Measurements from ENCODE around the gene KCNH3. TPM values are rescaled to one million over a fixed set of nuclear protein-coding genes. Genes with fewer than 3 reads are reported as not detected.
"Not testable (repeated sequence)": the region's sequence is repeated elsewhere in the genome, so short reads cannot be mapped to it uniquely, and the experiment has no call there.

KCNH3 gene
- total RNA-seq, 1 experiment from 2014 or later, result 0.26 TPM

- H3K79me2 ChIP-seq (ENCODE audit: insufficient read depth, low read length), result no peaks in the 10 kb centered on the region
- no peaks in the 10 kb centered on the region for H4K20me1 ChIP-seq (ENCODE audit: control insufficient read depth, insufficient read depth, insufficient read length)
- peaks cover 23% of the 10 kb centered on the region for H3K27me3 ChIP-seq (ENCODE audit: insufficient read depth, low read length)
- no peak overlapping the region for H3K27ac Mint-ChIP-seq
- no peak overlapping the region for H3K4me2 ChIP-seq (ENCODE audit: insufficient read depth, insufficient read length, low read length)
- DNase-seq, result peak; percentile 18
- no peaks in the 10 kb centered on the region; a peak in 1 of 5 replicates for H3K9me3 Mint-ChIP-seq
- no peak overlapping the region for H3K18ac ChIP-seq (ENCODE audit: insufficient read length, low read depth, low read length)
- H3K4ac ChIP-seq (ENCODE audit: low read depth, low read length), result no peak overlapping the region
- TF ChIP-seq CTCF (conservative IDR thresholded peaks at IDR 0.05), result no peak
- H2BK120ac ChIP-seq (ENCODE audit: low read depth, low read length, poor library complexity, severe bottlenecking), result no peak overlapping the region
- H2BK20ac ChIP-seq (ENCODE audit: low read depth, low read length, poor library complexity, severe bottlenecking), result no peak overlapping the region
- no peak overlapping the region for H3K56ac ChIP-seq (ENCODE audit: insufficient read length, low read depth, low read length)
- no peaks in the 10 kb centered on the region for H3K9me3 ChIP-seq (ENCODE audit: control insufficient read depth, low read depth, low read length)
- no peak overlapping the region for H3K9ac ChIP-seq (ENCODE audit: extremely low read depth, insufficient read length, low read length)
- H3K23me2 ChIP-seq (ENCODE audit: insufficient read length, low read depth, low read length, poor library complexity, severe bottlenecking), result peaks cover 8% of the 10 kb centered on the region
- H3K4me1 ChIP-seq (ENCODE audit: insufficient read depth, low read length), result no peaks in the 10 kb centered on the region; the same call in 1 of the 2 replicates
- H4K5ac ChIP-seq (ENCODE audit: insufficient read length, low read depth, low read length), result no peak overlapping the region
- H3K36me3 Mint-ChIP-seq (ENCODE audit: insufficient read depth in 1 of 3, low read depth in 3 of 3), result peaks cover 0 to 8% (median 3%) of the 10 kb centered on the region in 3 experiments; a peak in 5 of 7 replicates
- no CpG with 5 or more reads among the region's 10 CpGs for WGBS (ENCODE audit: extremely low coverage, insufficient read length, low lambda C conversion rate)
- H3K14ac ChIP-seq (ENCODE audit: insufficient read depth, low read length), result no peak overlapping the region
- H3K4me1 Mint-ChIP-seq, result peaks cover 4 to 15% of the 10 kb centered on the region in 2 experiments; a peak in 3 of 4 replicates
- no peaks in the 10 kb centered on the region for H3K79me1 ChIP-seq (ENCODE audit: insufficient read depth, low read depth, low read length, poor library complexity, severe bottlenecking)
- H3K27ac ChIP-seq (ENCODE audit: insufficient read length, low read depth, low read length), result no peak overlapping the region
- H2AK5ac ChIP-seq (ENCODE audit: insufficient read length, low read length), result no peak overlapping the region
- no peak overlapping the region for H4K91ac ChIP-seq (ENCODE audit: insufficient read length, low read depth, low read length)
- H2BK5ac ChIP-seq (ENCODE audit: insufficient read length, low read length), result no peak overlapping the region
- no peak overlapping the region for H3K23ac ChIP-seq (ENCODE audit: insufficient read length, low read depth, low read length)
- H3K4me3 Mint-ChIP-seq, result no peak overlapping the region
- H4K8ac ChIP-seq (replicated peaks; ENCODE audit: insufficient read length, low read depth, low read length), result no peak overlapping the region
- H2BK15ac ChIP-seq (ENCODE audit: low read depth, low read length), result no peak overlapping the region
- H2AFZ ChIP-seq (ENCODE audit: low read length), result no peak overlapping the region
- H2BK12ac ChIP-seq (ENCODE audit: insufficient read length, low read depth, low read length), result no peak overlapping the region
- H3K27me3 Mint-ChIP-seq (ENCODE audit: low read depth), result peaks cover 47% of the 10 kb centered on the region
- no peak overlapping the region for H3T11ph ChIP-seq (ENCODE audit: low read length)
These were observed 5.5 kb upstream of the KCNH3 start for GRCh38 chr12:49533331-49533730.

- H3K27me3 ChIP-seq (ENCODE audit: insufficient read depth, low read length), result peaks cover 26% of the 10 kb centered on the region
- H3K79me1 ChIP-seq (ENCODE audit: insufficient read depth, low read depth, low read length, poor library complexity, severe bottlenecking); H3K14ac ChIP-seq (ENCODE audit: insufficient read depth, low read length); H3K9me3 Mint-ChIP-seq; H4K20me1 ChIP-seq (ENCODE audit: control insufficient read depth, insufficient read depth, insufficient read length); H3K23me2 ChIP-seq (ENCODE audit: insufficient read length, low read depth, low read length, poor library complexity, severe bottlenecking); H3K23ac ChIP-seq (ENCODE audit: insufficient read length, low read depth, low read length); H2BK15ac ChIP-seq (ENCODE audit: low read depth, low read length); H4K8ac ChIP-seq (replicated peaks; ENCODE audit: insufficient read length, low read depth, low read length); H3K9ac ChIP-seq (ENCODE audit: extremely low read depth, insufficient read length, low read length); H4K5ac ChIP-seq (ENCODE audit: insufficient read length, low read depth, low read length); H4K91ac ChIP-seq (ENCODE audit: insufficient read length, low read depth, low read length); H3K79me2 ChIP-seq (ENCODE audit: insufficient read depth, low read length); H2BK120ac ChIP-seq (ENCODE audit: low read depth, low read length, poor library complexity, severe bottlenecking); H3K27ac Mint-ChIP-seq; H2AFZ ChIP-seq (ENCODE audit: low read length); H3K56ac ChIP-seq (ENCODE audit: insufficient read length, low read depth, low read length); H3K4me3 Mint-ChIP-seq; H3K4ac ChIP-seq (ENCODE audit: low read depth, low read length); H3K9me3 ChIP-seq (ENCODE audit: control insufficient read depth, low read depth, low read length); H3K27ac ChIP-seq (ENCODE audit: insufficient read length, low read depth, low read length); H2AK5ac ChIP-seq (ENCODE audit: insufficient read length, low read length); H3T11ph ChIP-seq (ENCODE audit: low read length); H3K18ac ChIP-seq (ENCODE audit: insufficient read length, low read depth, low read length); H2BK12ac ChIP-seq (ENCODE audit: insufficient read length, low read depth, low read length); H3K36me3 Mint-ChIP-seq (ENCODE audit: insufficient read depth in 1 of 3, low read depth in 3 of 3); H2BK20ac ChIP-seq (ENCODE audit: low read depth, low read length, poor library complexity, severe bottlenecking); H2BK5ac ChIP-seq (ENCODE audit: insufficient read length, low read length); H3K4me1 ChIP-seq (ENCODE audit: insufficient read depth, low read length); H3K4me2 ChIP-seq (ENCODE audit: insufficient read depth, insufficient read length, low read length); DNase-seq: not testable (repeated sequence)
- Mint-ChIP-seq H3K27me3 (ENCODE audit: low read depth) (peaks cover 54% of the 10 kb centered on the region), H3K4me1 (peaks cover 4 to 15% of the 10 kb centered on the region in 2 experiments; a peak in 3 of 4 replicates)
- WGBS (ENCODE audit: extremely low coverage, insufficient read length, low lambda C conversion rate), result no CpG with 5 or more reads among the region's 5 CpGs
These were observed 4.7 kb upstream of the KCNH3 start for GRCh38 chr12:49534122-49534521.

All from H9 (cell line).